ENCODE data around the gene MCRIP1. TPM values are rescaled to one million over a fixed set of nuclear protein-coding genes. Genes with fewer than 3 reads are reported as not detected.

MCRIP1 gene
- total RNA-seq, 1 experiment from 2014 or later: 25.6 TPM

DNA sequence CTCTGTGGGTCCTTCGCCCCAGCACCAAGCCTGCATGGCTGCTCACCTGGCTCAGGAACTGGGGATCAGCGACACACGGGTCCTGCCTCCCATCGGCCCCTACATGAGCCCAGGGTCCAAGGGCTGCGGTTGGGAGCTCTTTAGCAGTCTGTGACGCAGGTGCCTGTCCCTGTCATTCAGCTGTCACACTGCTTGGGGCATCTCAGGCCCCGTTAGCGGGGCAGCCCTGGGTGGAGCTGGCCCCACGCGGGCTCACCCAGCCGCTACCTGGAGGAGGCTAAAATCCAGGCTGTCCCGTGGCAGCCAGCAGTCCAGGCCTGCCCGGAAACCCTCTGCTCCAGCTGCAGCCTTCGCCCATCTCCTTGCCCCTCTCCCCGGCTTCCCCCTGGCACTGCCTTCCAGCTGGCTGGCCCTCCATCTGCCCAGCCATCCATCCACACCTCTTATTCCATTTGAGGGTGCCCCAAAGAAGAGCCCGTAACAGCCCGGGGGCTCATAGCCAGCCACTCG, 25.8 kb downstream of the MCRIP1 start:
- no peak for DNase-seq (ENCODE audit: extremely low read depth, low read depth)

DNA sequence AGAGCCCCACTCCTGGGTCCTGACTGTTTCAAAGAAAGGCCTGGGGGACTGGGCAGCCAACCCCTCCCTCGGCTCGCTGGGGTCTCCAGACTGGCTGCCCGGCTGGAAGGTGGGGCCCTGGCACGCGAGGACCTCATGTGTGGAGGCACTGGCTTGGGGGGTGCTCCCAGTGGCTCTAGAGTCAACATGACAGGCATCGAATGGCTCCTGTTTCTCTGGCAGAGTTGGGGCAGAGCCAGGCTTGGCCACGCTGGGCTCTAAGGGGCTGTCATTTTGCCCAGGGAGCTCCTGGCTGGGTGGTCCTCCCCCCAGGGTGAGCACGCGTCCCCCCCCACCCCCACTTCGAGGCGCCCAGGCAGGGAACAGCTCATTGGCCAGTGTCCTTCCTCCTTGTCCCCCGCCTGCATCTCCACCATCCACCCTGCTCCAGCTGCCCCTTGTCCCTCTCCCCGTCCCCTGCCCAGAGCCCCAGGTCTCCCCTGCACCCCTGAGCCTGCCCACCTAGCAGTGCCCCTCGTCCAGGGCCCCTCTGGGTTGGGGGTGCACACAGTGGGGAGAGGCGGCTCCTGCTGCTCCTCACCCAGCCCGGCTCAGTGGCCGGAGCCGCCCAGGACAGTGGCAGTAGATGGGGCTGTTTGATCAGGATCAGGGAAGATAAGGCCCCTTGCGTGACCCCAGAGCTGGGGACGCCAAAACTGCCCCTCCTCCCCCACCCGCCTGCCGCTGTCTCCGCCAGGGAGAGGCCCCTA, 26.5 kb downstream of the MCRIP1 start:
- no peak for DNase-seq (ENCODE audit: extremely low read depth, low read depth)

DNA sequence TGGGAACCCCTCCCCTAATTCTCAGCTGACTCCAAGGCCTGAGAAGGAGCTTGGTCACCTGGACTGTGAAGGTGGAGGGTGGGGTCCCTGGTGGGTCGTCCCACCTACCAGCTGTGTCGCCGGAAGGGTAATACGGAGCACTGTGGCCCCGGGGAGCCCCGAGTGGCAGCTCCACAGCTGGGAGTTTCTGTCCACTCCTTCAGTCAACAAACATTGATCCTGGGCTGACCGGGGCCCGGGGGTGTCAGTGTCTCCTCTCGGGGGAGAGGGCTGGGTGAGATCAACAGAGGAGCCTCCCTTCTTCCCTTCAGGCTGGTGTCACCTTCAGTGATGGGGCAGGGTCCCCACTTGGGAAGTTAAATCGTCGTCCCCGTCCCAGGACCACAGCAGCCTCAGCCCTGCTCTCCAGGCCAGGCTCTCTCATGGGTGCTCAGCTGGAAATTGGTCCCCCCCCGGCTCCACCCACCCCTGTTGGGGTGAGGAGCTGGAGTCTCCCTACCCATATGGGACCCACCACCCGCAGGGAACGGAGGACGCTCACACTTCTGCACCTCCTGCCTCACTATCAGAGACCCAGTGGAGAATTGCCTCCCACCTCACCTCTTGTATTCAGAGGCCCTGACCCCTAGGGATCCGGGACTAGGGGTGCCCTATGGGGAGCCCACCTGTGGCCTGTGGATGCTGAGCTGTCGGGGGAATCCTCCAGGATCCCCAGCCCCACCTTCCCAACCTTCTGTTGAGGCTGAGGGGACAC, 27.2 kb downstream of the MCRIP1 start:
- DNase-seq (ENCODE audit: extremely low read depth, low read depth): no peak

DNA sequence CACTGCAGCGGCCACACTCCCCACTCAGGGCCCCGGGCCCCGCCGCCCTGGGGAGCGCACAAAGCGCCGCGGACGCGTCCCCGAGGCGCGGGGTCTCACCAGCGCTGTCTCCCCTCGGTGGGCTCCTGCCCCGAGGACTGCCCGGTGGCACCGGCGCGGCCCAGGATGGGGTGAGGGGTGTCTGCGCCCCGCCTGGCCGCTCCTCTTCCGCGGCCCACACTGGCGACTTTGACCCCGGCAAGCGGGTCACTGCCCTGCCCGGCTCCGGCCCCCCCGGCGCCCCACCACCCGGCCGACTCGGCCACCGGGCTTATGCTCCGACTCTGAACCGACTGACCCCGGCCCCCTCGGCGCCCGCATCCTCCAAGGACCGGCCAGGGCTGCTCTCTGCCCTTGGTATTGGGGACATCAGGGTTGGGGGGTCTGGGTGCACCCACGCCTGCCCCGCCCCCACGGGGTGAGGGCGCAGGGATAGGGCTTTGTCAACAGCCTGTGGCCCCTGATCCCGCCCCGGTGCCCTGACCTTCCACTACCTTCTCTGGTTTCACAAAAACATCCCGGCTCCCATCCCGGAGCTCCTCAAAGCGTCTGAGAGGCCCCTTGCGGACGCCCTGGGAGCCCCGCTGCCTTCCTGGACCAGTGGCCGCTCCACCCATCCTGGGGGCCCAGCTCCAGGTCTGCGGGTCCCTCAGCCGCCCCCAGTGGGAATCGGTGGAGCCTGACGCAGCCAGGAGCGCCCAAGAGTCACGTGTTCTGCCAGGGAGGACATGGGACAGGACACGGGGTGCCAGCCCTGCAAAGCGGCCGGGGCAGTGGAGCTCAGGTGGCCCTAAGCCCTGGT, 28.3 kb downstream of the MCRIP1 start:
- no peak for DNase-seq (ENCODE audit: extremely low read depth, low read depth)

GRCh38 chr17:81803728-81804558, 29.1 kb downstream of the MCRIP1 start, which contains the start of gene GCGR:
GCGR (plus strand) TSS chr17:81804150; CDS start chr17:81809019, 4,869 bp downstream.
- no peak for DNase-seq (ENCODE audit: extremely low read depth, low read depth)

DNA sequence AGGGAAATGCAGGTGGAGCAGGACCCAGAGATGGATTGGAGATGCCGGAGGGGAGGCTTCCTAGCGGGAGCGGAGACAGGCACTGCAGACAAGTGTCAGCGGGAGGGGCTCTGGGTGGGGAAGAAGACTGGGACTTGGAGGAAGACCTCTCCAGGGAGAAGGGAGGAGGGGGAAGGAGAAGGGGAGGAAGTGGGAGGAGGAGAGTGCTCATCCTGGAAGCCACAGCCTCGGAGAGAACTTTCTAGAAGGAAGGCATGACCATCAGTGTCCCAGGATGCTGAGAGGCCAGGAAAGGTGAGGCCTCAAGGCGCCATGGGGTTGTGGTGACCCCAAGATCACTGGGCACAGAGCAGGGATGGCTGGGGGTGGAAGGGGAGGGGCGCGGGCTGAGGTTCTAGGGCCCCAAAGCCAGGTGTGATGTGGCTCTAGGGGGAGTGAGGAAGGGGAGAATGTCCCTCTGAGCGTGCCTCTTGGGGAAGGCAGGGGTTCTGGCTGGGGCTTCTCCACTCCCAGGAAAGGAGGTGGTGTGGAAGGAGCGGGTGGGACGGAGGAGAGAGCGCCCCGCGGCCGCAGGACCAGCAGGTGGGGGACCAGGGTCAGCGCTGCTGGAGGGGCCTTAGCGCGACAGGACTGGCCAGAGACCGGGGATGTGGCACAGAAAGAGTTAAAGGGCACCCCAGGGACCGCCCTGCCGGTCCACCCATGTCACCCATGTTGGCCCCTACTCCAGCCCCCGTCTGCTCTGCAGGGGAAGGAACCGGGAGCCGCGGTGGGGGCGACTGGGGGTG, 30.0 kb downstream of the MCRIP1 start:
- DNase-seq (ENCODE audit: extremely low read depth, low read depth): no peak

GRCh38 chr17:81802048-81802758, 30.9 kb downstream of the MCRIP1 start:
- no peak for DNase-seq (ENCODE audit: extremely low read depth, low read depth)

- DNase-seq (ENCODE audit: extremely low read depth, low read depth): no peak
Observed at GRCh38 chr17:81801327-81801726, 31.8 kb downstream of the MCRIP1 start.

- no peak for DNase-seq (ENCODE audit: extremely low read depth, low read depth)
Observed at GRCh38 chr17:81794509-81794908, 38.6 kb downstream of the MCRIP1 start.

DNA sequence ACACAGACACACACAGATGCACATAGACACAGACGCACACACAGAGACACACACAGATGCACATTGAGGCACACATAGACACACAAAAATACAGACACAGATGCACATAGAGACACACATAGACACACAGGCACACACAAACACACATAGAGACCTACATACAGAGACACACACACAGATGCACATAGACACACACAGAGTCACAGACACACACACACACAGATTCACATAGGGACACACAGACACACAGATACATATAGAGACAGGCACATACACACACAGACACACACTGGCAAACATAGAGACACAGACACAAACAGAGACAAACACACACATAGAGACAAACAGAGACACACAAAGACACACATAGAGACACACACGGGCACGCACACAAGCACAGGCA, 39.0 kb downstream of the MCRIP1 start:
- DNase-seq (ENCODE audit: extremely low read depth, low read depth): no peak

DNA sequence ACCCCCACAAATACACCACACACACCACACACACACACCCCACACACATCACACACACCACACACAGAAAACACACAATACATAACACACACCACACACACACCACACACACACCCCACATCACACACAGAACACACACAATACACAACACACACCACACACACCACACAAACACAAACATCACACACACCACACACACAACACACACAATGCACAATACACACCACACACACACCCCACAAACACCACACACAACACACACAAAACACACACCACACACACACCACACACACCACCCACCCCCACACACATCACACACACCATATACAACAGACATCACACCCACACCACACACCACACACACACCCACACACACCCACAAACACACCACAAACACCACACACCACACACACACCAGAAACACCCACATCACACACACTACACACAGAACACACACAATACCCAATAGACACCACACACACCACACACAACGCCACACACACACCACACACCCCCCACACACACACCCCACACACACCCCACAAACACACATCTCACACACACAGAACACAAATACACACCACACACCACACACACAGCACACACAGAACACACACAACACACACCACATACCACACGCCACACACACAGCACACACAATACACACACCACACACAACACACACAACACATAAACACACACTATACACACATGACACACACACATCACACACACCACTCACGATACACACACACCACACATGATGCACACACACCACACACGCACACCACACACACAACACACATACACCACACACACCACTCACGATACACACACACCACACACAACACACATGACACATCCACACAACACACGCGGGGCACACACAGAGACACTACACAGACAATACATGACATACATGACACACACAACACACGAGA, 40.1 kb downstream of the MCRIP1 start:
- no peak for DNase-seq (ENCODE audit: extremely low read depth, low read depth)

Other genes with a start within 250 kb of the MCRIP1 start
- gene NPLOC4, start 196.2 kb downstream of the MCRIP1 start, total RNA-seq (2014; rRNA removed; shearing (Covaris generic)): 57.1 and 69.9 TPM in 2 replicates
- 0.42 and 0.49 TPM in 2 replicates for gene TSPAN10, start 196.1 kb downstream of the MCRIP1 start, total RNA-seq (2014; rRNA removed; shearing (Covaris generic))
- gene PDE6G, start 176.7 kb downstream of the MCRIP1 start, total RNA-seq (2014; rRNA removed; shearing (Covaris generic)): not detected in 2 replicates
- gene OXLD1, start 166.7 kb downstream of the MCRIP1 start, total RNA-seq (2014; rRNA removed; shearing (Covaris generic)): 47.5 and 60.0 TPM in 2 replicates
- gene CCDC137, start 166.6 kb downstream of the MCRIP1 start, total RNA-seq (2014; rRNA removed; shearing (Covaris generic)): 20.3 and 21.7 TPM in 2 replicates
- 35.3 and 36.4 TPM in 2 replicates for gene ARL16, start 149.5 kb downstream of the MCRIP1 start, total RNA-seq (2014; rRNA removed; shearing (Covaris generic))
- 57.5 and 57.9 TPM in 2 replicates for gene HGS, start 149.3 kb downstream of the MCRIP1 start, total RNA-seq (2014; rRNA removed; shearing (Covaris generic))
- 33.7 and 38.1 TPM in 2 replicates for gene MRPL12, start 129.9 kb downstream of the MCRIP1 start, total RNA-seq (2014; rRNA removed; shearing (Covaris generic))
- gene SLC25A10, start 121.0 kb downstream of the MCRIP1 start, total RNA-seq (2014; rRNA removed; shearing (Covaris generic)): 9.4 and 12.6 TPM in 2 replicates
- 0.40 and 0.58 TPM in 2 replicates for gene GCGR, start 29.1 kb downstream of the MCRIP1 start, total RNA-seq (2014; rRNA removed; shearing (Covaris generic))
- gene PPP1R27, start 1.8 kb upstream of the MCRIP1 start, total RNA-seq (2014; rRNA removed; shearing (Covaris generic)): not detected in 2 replicates
- gene P4HB, start 27.2 kb upstream of the MCRIP1 start, total RNA-seq (2014; rRNA removed; shearing (Covaris generic)): 800 and 860 TPM in 2 replicates
- 175 and 178 TPM in 2 replicates for gene ARHGDIA, start 38.0 kb upstream of the MCRIP1 start, total RNA-seq (2014; rRNA removed; shearing (Covaris generic))
- gene ALYREF, start 58.3 kb upstream of the MCRIP1 start, total RNA-seq (2014; rRNA removed; shearing (Covaris generic)): 130 and 142 TPM in 2 replicates
- gene ANAPC11, start 58.4 kb upstream of the MCRIP1 start, total RNA-seq (2014; rRNA removed; shearing (Covaris generic)): 137 and 139 TPM in 2 replicates
- 0.05 TPM in 1 of 2 replicates, not detected in the other for gene NPB, start 68.9 kb upstream of the MCRIP1 start, total RNA-seq (2014; rRNA removed; shearing (Covaris generic))
- 2.7 and 3.4 TPM in 2 replicates for gene PCYT2, start 78.1 kb upstream of the MCRIP1 start, total RNA-seq (2014; rRNA removed; shearing (Covaris generic))
- gene SIRT7, start 84.9 kb upstream of the MCRIP1 start, total RNA-seq (2014; rRNA removed; shearing (Covaris generic)): 18.1 and 19.7 TPM in 2 replicates
- 62.5 and 64.3 TPM in 2 replicates for gene MAFG, start 94.4 kb upstream of the MCRIP1 start, total RNA-seq (2014; rRNA removed; shearing (Covaris generic))
- gene PYCR1, start 104.0 kb upstream of the MCRIP1 start, total RNA-seq (2014; rRNA removed; shearing (Covaris generic)): 210 and 242 TPM in 2 replicates
- not detected in 2 replicates for gene MYADML2, start 113.9 kb upstream of the MCRIP1 start, total RNA-seq (2014; rRNA removed; shearing (Covaris generic))
- 0.15 TPM in 1 of 2 replicates, not detected in the other for gene NOTUM, start 127.9 kb upstream of the MCRIP1 start, total RNA-seq (2014; rRNA removed; shearing (Covaris generic))
- 20.5 and 21.1 TPM in 2 replicates for gene ASPSCR1, start 144.3 kb upstream of the MCRIP1 start, total RNA-seq (2014; rRNA removed; shearing (Covaris generic))
- gene CENPX, start 189.6 kb upstream of the MCRIP1 start, total RNA-seq (2014; rRNA removed; shearing (Covaris generic)): 46.6 and 51.4 TPM in 2 replicates
- 6.1 and 7.4 TPM in 2 replicates for gene LRRC45, start 190.0 kb upstream of the MCRIP1 start, total RNA-seq (2014; rRNA removed; shearing (Covaris generic))
- 19.0 and 25.5 TPM in 2 replicates for gene RAC3, start 198.4 kb upstream of the MCRIP1 start, total RNA-seq (2014; rRNA removed; shearing (Covaris generic))
- 42.6 and 44.3 TPM in 2 replicates for gene DCXR, start 204.4 kb upstream of the MCRIP1 start, total RNA-seq (2014; rRNA removed; shearing (Covaris generic))
- gene RFNG, start 218.5 kb upstream of the MCRIP1 start, total RNA-seq (2014; rRNA removed; shearing (Covaris generic)): 25.5 and 26.5 TPM in 2 replicates
- gene GPS1, start 218.6 kb upstream of the MCRIP1 start, total RNA-seq (2014; rRNA removed; shearing (Covaris generic)): 100 and 102 TPM in 2 replicates
- gene DUS1L, start 232.5 kb upstream of the MCRIP1 start, total RNA-seq (2014; rRNA removed; shearing (Covaris generic)): 123 and 176 TPM in 2 replicates